K562 (cell line): ENCODE data around the gene SH3D19. TPM values are rescaled to one million over a fixed set of nuclear protein-coding genes. Genes with fewer than 3 reads are reported as not detected.

Experiments
- BCLAF1 ChIP-seq, 2 experiments: fragments of 450-650 bp in 1 of 2; IDR thresholded peaks; 2 replicates each; pipeline ENCODE4 v1.6.1; 2011 to 2017; ENCODE audit warnings: low read depth in 2 of 2, antibody characterized with exemption in 1 of 2, borderline replicate concordance in 1 of 2, low read length in 1 of 2, mild to moderate bottlenecking in 1 of 2, mixed read lengths in 1 of 2; ENCODE audit not compliant: control insufficient read depth in 1 of 2
- CHD1 ChIP-seq: fragments of 200-600 bp; sonication (generic); IDR thresholded peaks from one replicate; pipeline ENCODE4 v1.6.1; 2012; ENCODE audit warnings: mild to moderate bottlenecking, moderate library complexity, low read length, inconsistent platforms
- GABPB2 ChIP-seq: fragments of 250-450 bp; sonication (Bioruptor Pico); conservative IDR thresholded peaks from 2 replicates; pipeline ENCODE4 v1.5.1; 2021; ENCODE audit warnings: mild to moderate bottlenecking
- MXI1 ChIP-seq: IDR thresholded peaks from 2 replicates; pipeline ENCODE4 v1.6.1; 2011; ENCODE audit warnings: low read depth, mild to moderate bottlenecking, improper control_type of control experiment, low read length
- NEUROD1 ChIP-seq: fragments of 150-350 bp; IDR thresholded peaks from 2 replicates; pipeline ENCODE4 v1.6.1; 2014; ENCODE audit warnings: borderline replicate concordance, low read length, low read depth; ENCODE audit not compliant: partially characterized antibody
- PTBP1 ChIP-seq: fragments of 200-400 bp; formaldehyde crosslinking; IDR thresholded peaks from 2 replicates; pipeline ENCODE4 v1.6.1; 2017; ENCODE audit warnings: low read depth, low read length
- RBFOX2 ChIP-seq: fragments of 200-400 bp; formaldehyde crosslinking; IDR thresholded peaks from 2 replicates; pipeline ENCODE4 v1.6.1; 2017; ENCODE audit warnings: low read depth, mild to moderate bottlenecking, low read length, moderate library complexity
- RBM39 ChIP-seq: fragments of 200-400 bp; formaldehyde crosslinking; optimal IDR thresholded peaks from 2 replicates; pipeline ENCODE3; 2018; ENCODE audit warnings: low read depth, low read length
- SIN3A ChIP-seq, 2 experiments: fragments of 150-350 bp in 1 of 2; IDR thresholded peaks; 2 replicates each; pipeline ENCODE4 v1.6.1; 2011 to 2016; ENCODE audit warnings: borderline replicate concordance in 2 of 2, low read depth in 2 of 2, low read length in 2 of 2, mild to moderate bottlenecking in 2 of 2, moderate library complexity in 2 of 2; ENCODE audit not compliant: control insufficient read depth in 1 of 2
- THRA ChIP-seq: fragments of 450-650 bp; IDR thresholded peaks from 2 replicates; pipeline ENCODE4 v1.6.1; 2017; ENCODE audit warnings: mild to moderate bottlenecking, moderate library complexity
- XRCC3 ChIP-seq: fragments of 450-650 bp; IDR thresholded peaks from 2 replicates; pipeline ENCODE4 v1.6.1; 2017; ENCODE audit warnings: mild to moderate bottlenecking, moderate library complexity
- ZFX ChIP-seq: sonication (generic); formaldehyde crosslinking; IDR thresholded peaks from 2 replicates; pipeline ENCODE4 v1.8.0; 2022; ENCODE audit warnings: mild to moderate bottlenecking, missing genetic modification reagents, moderate library complexity
- ZNF277 ChIP-seq: fragments of 250-450 bp; sonication (Bioruptor Pico); IDR thresholded peaks from 2 replicates; pipeline ENCODE4 v1.8.0; 2022; ENCODE audit warnings: inconsistent platforms, mild to moderate bottlenecking, moderate library complexity, borderline replicate concordance
- ZNF780A ChIP-seq: fragments of 250-450 bp; sonication (Bioruptor Pico); IDR thresholded peaks from 2 replicates; pipeline ENCODE4 v1.5.0; 2021; ENCODE audit warnings: mild to moderate bottlenecking
- polyA plus RNA-seq, 8 experiments: library from polyadenylated mRNA; depleted of rRNA in 4 of 8; stranded (reverse) in 5 of 8; unstranded in 3 of 8; fragments of >200 nt; fragmentation: Nextera tagmentation in 2 of 8; fragmentation: Illumina TruSeq in 1 of 8; extraction: Ambion mirVana in 2 of 8; extraction: Trizol in 1 of 8; gene quantifications; 2 replicates each; pipeline versions ENCODE4 v1.2.1 to v1.2.3, GENCODE V29; 2011 to 2014; ENCODE audit warnings: inconsistent platforms in 1 of 8, missing spikeins in 1 of 8
- total RNA-seq, 7 experiments: library from RNA; depleted of rRNA in 6 of 7; stranded (reverse); fragments of >200 nt in 6 of 7; fragmentation: Illumina TruSeq in 2 of 7; extraction: Trizol in 2 of 7; gene quantifications; 2 replicates each; pipeline versions ENCODE4 v1.2.1 to v1.2.3, GENCODE V29; 2011 to 2021; ENCODE audit warnings: low replicate concordance in 1 of 7

SH3D19 gene
- total and polyA plus RNA-seq, 9 of the 15 experiments (the other 6 are each of a cell fraction or from before 2014, with no cell fraction given): 0.42 to 2.2 (median 1.1) TPM; not detected in 6

GRCh38 chr4:151099976-151100417 lies 225.4 kb downstream of the SH3D19 start (continued):
- TF ChIP-seq BCLAF1 (IDR thresholded peaks at IDR 0.05; ENCODE audit: borderline replicate concordance in 1 of 2, control insufficient read depth in 1 of 2, low read depth in 2 of 2, low read length in 1 of 2) (no peak), ZNF277 (CRISPR knock-in tag) (no peak), NEUROD1 (no peak), RBM39 (peak; percentile 46), MXI1 (no peak), RBFOX2 (0 out of 2 replicates have a peak, but pooled peaks have one; percentile 24), SIN3A (IDR thresholded peaks at IDR 0.05; ENCODE audit: borderline replicate concordance in 2 of 2, control insufficient read depth in 1 of 2, low read depth in 2 of 2, low read length in 2 of 2) (0 out of 4 replicates have a peak, but pooled peaks of 1 of the 2 experiments have one; percentile 27), ZFX (CRISPR knock-in tag) (peak; percentile 72; the same call in 1 of the 2 replicates), PTBP1 (no peak), THRA (no peak), GABPB2 (CRISPR knock-in tag) (no peak), CHD1 (peak; percentile 72), XRCC3 (no peak), ZNF780A (no peak)
